GM18526 (cell line): ENCODE measurements around the gene WFDC1.

Experiments used
- POLR2A ChIP-seq: IDR thresholded peaks from 3 replicates; pipeline ENCODE4 v1.6.1; 2011; ENCODE audit not compliant: insufficient read length; ENCODE audit errors: extremely low read depth

WFDC1 gene

GRCh38 chr16:84286578-84287240 lies 8.0 kb upstream of the WFDC1 start:
- no peak for TF ChIP-seq POLR2A

- TF ChIP-seq POLR2A, result no peak
Measured at GRCh38 chr16:84288902-84289301, 5.8 kb upstream of the WFDC1 start.

GRCh38 chr16:84291226-84291625 lies 3.5 kb upstream of the WFDC1 start:
- TF ChIP-seq POLR2A, result no peak

GRCh38 chr16:84292011-84292410 lies 2.7 kb upstream of the WFDC1 start:
- TF ChIP-seq POLR2A, result no peak

GRCh38 chr16:84293406-84293805 lies 1.3 kb upstream of the WFDC1 start:
- no peak for TF ChIP-seq POLR2A

- TF ChIP-seq POLR2A, result no peak
Measured at GRCh38 chr16:84294117-84294516, 561 bp upstream of the WFDC1 start.

GRCh38 chr16:84295203-84295860 lies 654 bp downstream of the WFDC1 start:
- TF ChIP-seq POLR2A, result no peak

- TF ChIP-seq POLR2A, result no peak
Measured at GRCh38 chr16:84298376-84298899, 3.8 kb downstream of the WFDC1 start.

GRCh38 chr16:84299734-84300440 lies 5.2 kb downstream of the WFDC1 start:
- no peak for TF ChIP-seq POLR2A

- no peak for TF ChIP-seq POLR2A
Measured at GRCh38 chr16:84302111-84302954, 7.7 kb downstream of the WFDC1 start.

GRCh38 chr16:84303023-84303422 lies 8.3 kb downstream of the WFDC1 start:
- no peak for TF ChIP-seq POLR2A

GRCh38 chr16:84303516-84303915 lies 8.8 kb downstream of the WFDC1 start:
- no peak for TF ChIP-seq POLR2A

GRCh38 chr16:84306564-84306963 lies 11.9 kb downstream of the WFDC1 start:
- TF ChIP-seq POLR2A, result no peak

GRCh38 chr16:84307209-84307954 lies 12.7 kb downstream of the WFDC1 start:
- no peak for TF ChIP-seq POLR2A
